ENCODE results near the gene CCDC89. TPM values are rescaled to one million over a fixed set of nuclear protein-coding genes. Genes with fewer than 3 reads are reported as not detected.

Gene CCDC89
- total and polyA plus RNA-seq, 7 donors, result 0.46 to 3.0 (median 1.3) TPM; not detected in 1

DNA sequence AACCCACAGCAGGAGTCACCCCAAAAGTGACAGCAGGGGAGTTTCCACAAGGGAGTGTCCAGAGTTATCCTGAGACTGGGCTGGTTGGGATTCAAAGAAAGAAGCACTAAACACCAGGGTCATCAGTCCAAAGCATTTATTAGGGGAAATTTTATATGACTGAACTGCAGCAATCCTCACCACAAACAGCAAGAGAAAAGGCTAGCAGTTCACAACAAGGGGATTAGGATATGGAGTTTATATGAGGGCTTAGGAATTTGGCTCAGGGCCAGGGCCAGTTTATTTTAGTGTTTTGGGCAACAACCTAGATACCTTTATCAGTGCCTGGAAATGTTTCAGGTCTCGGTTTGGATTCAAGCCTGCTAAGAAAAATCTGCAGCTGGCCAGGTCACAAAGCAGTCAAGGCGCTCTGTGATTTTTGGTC is 42.8 kb downstream of the CCDC89 start:
- H3K27me3 ChIP-seq, result no peaks in the 10 kb centered on the region
- peaks cover 0 to 8% (median 4%) of the 10 kb centered on the region in 4 donors for H3K4me1 ChIP-seq
- TF ChIP-seq POLR2A (IDR thresholded peaks at IDR 0.05), result no peak
- TF ChIP-seq, protein P1, sequence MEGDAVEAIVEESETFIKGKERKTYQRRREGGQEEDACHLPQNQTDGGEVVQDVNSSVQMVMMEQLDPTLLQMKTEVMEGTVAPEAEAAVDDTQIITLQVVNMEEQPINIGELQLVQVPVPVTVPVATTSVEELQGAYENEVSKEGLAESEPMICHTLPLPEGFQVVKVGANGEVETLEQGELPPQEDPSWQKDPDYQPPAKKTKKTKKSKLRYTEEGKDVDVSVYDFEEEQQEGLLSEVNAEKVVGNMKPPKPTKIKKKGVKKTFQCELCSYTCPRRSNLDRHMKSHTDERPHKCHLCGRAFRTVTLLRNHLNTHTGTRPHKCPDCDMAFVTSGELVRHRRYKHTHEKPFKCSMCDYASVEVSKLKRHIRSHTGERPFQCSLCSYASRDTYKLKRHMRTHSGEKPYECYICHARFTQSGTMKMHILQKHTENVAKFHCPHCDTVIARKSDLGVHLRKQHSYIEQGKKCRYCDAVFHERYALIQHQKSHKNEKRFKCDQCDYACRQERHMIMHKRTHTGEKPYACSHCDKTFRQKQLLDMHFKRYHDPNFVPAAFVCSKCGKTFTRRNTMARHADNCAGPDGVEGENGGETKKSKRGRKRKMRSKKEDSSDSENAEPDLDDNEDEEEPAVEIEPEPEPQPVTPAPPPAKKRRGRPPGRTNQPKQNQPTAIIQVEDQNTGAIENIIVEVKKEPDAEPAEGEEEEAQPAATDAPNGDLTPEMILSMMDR (IDR thresholded peaks at IDR 0.05), result no peak
- TF ChIP-seq EP300 (IDR thresholded peaks at IDR 0.05), result no peak
- no peak for TF ChIP-seq POLR2AphosphoS5 (IDR thresholded peaks at IDR 0.05)
- no peak for DNase-seq
- no peaks in the 10 kb centered on the region for H3K9me3 ChIP-seq
- intact Hi-C loops (cut with DNase I), result no loop called here
- H3K27ac ChIP-seq, result no peak overlapping the region
- 20 to 58% methylated on average over 2 of the region's 2 CpGs for WGBS, 2 donors
- no peaks in the 10 kb centered on the region for H3K36me3 ChIP-seq
- H3K4me3 ChIP-seq, result no peak overlapping the region

DNA sequence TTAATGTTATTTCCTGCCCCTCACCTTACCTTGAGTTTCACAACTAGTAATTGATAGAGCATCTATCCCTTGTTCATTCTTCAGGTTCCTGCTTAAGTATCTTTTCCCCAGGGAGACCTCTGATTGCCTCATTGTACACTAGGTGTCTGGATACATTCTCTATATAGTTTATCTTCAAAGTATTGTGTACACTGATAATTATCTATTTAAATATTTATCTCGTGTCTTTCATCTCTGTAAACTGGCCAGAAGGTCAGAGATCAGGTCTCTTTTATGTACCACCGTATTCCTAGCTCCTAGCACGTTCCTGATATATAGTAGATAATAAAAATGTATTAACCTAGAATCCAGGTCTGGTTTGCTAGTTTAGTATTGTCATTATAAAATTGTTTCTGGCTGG is 51.2 kb downstream of the CCDC89 start:
- Histone ChIP-seq H3K9me3 (no peaks in the 10 kb centered on the region), H3K27me3 (no peaks in the 10 kb centered on the region), H3K36me3 (peaks cover 4 to 51% (median 5%) of the 10 kb centered on the region in 4 donors), H3K27ac (no peak overlapping the region), H3K4me3 (no peak overlapping the region), H3K4me1 (peaks cover 0 to 9% (median 5%) of the 10 kb centered on the region in 4 donors)
- intact Hi-C loops (cut with DNase I), result no loop called here
- WGBS, 2 donors, result 53 to 55% methylated on average over 3 of the region's 3 CpGs
- DNase-seq, result no peak
- TF ChIP-seq, protein P1 (IDR thresholded peaks at IDR 0.05), result no peak
- TF ChIP-seq POLR2AphosphoS5 (IDR thresholded peaks at IDR 0.05), result no peak
- no peak for TF ChIP-seq POLR2A (IDR thresholded peaks at IDR 0.05)
- no peak for TF ChIP-seq EP300 (IDR thresholded peaks at IDR 0.05)

Other genes with a start within 250 kb of the CCDC89 start
- 10 to 100 TPM in 3 of 4 donors, 1 to 10 TPM in 1; 8.2 to 25.8 (median 16.2) TPM for gene DLG2, start 58.9 kb downstream of the CCDC89 start, total RNA-seq
- gene DLG2, start 58.9 kb downstream of the CCDC89 start, polyA plus RNA-seq, result 1 to 10 TPM in 1 of 3 donors, under 1 TPM in 1, not detected in 1; 0.60 to 1.3 TPM
- 10 to 100 TPM; 39.3 to 87.5 (median 68.7) TPM for gene TMEM126B, start 57.6 kb downstream of the CCDC89 start, total RNA-seq
- 100 to 1,000 TPM in 1 of 3 donors, 10 to 100 TPM in 2; 55.7 to 108 (median 75.1) TPM for gene TMEM126B, start 57.6 kb downstream of the CCDC89 start, polyA plus RNA-seq
- gene TMEM126A, start 38.2 kb downstream of the CCDC89 start, total RNA-seq, result 10 to 100 TPM; 21.0 to 45.1 (median 38.1) TPM
- gene TMEM126A, start 38.2 kb downstream of the CCDC89 start, polyA plus RNA-seq, result 10 to 100 TPM; 31.8 to 46.2 (median 42.6) TPM
- 10 to 100 TPM; 50.3 to 75.6 (median 61.8) TPM for gene CREBZF, start 21.1 kb downstream of the CCDC89 start, total RNA-seq
- 10 to 100 TPM in 2 of 3 donors, 1 to 10 TPM in 1; 9.9 to 27.5 (median 15.0) TPM for gene CREBZF, start 21.1 kb downstream of the CCDC89 start, polyA plus RNA-seq
- gene SYTL2, start 124.9 kb upstream of the CCDC89 start, total RNA-seq, result 10 to 100 TPM in 2 of 4 donors, 1 to 10 TPM in 2; 9.0 to 30.2 (median 11.9) TPM
- gene SYTL2, start 124.9 kb upstream of the CCDC89 start, polyA plus RNA-seq, result 100 to 1,000 TPM in 1 of 3 donors, 10 to 100 TPM in 2; 41.0 to 104 (median 96.6) TPM
- not detected for gene CCDC83, start 169.2 kb upstream of the CCDC89 start, total RNA-seq
- not detected for gene CCDC83, start 169.2 kb upstream of the CCDC89 start, polyA plus RNA-seq

Data from sigmoid colon (tissue), 7 donors.